ENCODE measurements around the gene FAM162A.

FAM162A gene

DNA sequence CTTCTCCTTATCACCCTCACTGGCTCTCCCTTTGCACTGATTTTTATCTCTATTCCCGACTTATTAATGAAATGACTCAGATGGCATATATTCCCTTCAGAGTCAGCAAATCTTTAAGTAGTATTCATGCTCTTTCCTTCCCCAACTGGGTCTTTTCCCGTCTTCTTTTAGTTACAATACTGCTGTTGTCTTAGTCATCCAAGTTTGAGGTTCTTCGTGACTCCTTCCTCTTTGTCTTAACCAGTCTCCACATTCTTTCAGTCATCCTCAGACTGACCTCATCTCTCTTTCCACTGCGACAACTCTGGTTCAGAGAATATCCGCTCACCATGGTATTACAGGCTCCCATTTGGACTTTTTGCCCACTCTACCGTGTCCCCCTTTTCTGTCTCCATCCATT lies 19.5 kb downstream of the FAM162A start:
- Histone ChIP-seq H3K4me3 (ENCODE audit: low read depth, low read length) (no peak overlapping the region), H3K9me3 (ENCODE audit: severe bottlenecking) (peaks cover 2% of the 10 kb centered on the region), H3K36me3 (peaks cover 22% of the 10 kb centered on the region), H3K27ac (no peak overlapping the region), H3K27me3 (ENCODE audit: insufficient read depth, low read depth, severe bottlenecking) (no peaks in the 10 kb centered on the region)
- TF ChIP-seq, protein P1, sequence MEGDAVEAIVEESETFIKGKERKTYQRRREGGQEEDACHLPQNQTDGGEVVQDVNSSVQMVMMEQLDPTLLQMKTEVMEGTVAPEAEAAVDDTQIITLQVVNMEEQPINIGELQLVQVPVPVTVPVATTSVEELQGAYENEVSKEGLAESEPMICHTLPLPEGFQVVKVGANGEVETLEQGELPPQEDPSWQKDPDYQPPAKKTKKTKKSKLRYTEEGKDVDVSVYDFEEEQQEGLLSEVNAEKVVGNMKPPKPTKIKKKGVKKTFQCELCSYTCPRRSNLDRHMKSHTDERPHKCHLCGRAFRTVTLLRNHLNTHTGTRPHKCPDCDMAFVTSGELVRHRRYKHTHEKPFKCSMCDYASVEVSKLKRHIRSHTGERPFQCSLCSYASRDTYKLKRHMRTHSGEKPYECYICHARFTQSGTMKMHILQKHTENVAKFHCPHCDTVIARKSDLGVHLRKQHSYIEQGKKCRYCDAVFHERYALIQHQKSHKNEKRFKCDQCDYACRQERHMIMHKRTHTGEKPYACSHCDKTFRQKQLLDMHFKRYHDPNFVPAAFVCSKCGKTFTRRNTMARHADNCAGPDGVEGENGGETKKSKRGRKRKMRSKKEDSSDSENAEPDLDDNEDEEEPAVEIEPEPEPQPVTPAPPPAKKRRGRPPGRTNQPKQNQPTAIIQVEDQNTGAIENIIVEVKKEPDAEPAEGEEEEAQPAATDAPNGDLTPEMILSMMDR (IDR thresholded peaks at IDR 0.05; ENCODE audit: low read depth, low read length): no peak
- DNase-seq: no peak

DNA sequence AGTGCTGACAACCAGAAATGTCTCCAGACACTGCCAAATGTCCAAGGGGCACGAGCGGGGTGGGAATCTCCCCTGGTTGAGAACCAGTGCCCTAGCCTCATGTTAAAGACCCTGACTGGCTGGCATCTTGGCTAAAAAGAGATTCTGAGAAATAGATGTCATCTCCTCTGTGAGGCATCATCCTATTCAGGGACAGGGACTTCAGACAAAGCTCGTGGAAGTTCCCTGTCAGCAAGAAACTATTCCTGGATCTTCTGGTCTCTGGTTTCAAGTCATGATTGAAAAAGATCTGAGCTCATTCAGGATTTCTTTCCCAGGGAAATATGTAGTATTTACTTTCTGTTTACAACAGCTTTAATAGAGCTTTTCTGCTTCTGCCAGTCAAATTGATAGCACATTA lies 21.0 kb downstream of the FAM162A start:
- Histone ChIP-seq H3K27me3 (ENCODE audit: insufficient read depth, low read depth, severe bottlenecking) (no peaks in the 10 kb centered on the region), H3K27ac (no peak overlapping the region), H3K9me3 (ENCODE audit: severe bottlenecking) (no peaks in the 10 kb centered on the region), H3K4me3 (ENCODE audit: low read depth, low read length) (no peak overlapping the region), H3K36me3 (peaks cover 22% of the 10 kb centered on the region)
- DNase-seq: no peak
- TF ChIP-seq, protein P1 (IDR thresholded peaks at IDR 0.05; ENCODE audit: low read depth, low read length): no peak

- no peak for DNase-seq
- Histone ChIP-seq H3K4me3 (ENCODE audit: low read depth, low read length) (no peak overlapping the region), H3K27ac (no peak overlapping the region), H3K27me3 (ENCODE audit: insufficient read depth, low read depth, severe bottlenecking) (no peaks in the 10 kb centered on the region), H3K9me3 (ENCODE audit: severe bottlenecking) (no peaks in the 10 kb centered on the region), H3K36me3 (peaks cover 29% of the 10 kb centered on the region)
- TF ChIP-seq, protein P1 (IDR thresholded peaks at IDR 0.05; ENCODE audit: low read depth, low read length): no peak
Measured at GRCh38 chr3:122406198-122406597, 22.2 kb downstream of the FAM162A start.

DNA sequence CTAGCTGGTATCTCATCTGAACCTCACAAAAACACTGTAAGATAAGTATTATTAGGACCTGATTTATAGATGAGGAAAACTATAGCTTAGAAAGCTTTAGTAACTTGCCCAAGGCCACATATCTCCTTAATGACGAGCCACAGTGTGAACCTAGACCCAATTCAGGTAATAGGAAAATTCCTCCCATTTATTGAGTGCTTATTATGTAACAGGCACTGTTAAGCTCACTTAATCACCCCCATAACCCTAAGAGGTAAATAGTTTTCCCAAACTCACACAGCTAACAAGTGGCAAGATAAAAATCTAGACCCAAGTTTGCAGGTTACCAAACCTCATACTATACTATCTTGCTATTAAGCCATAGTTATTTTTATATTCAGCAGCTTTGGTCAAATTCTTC lies 24.0 kb downstream of the FAM162A start:
- Histone ChIP-seq H3K9me3 (ENCODE audit: severe bottlenecking) (no peaks in the 10 kb centered on the region), H3K27me3 (ENCODE audit: insufficient read depth, low read depth, severe bottlenecking) (no peaks in the 10 kb centered on the region), H3K27ac (no peak overlapping the region), H3K4me3 (ENCODE audit: low read depth, low read length) (no peak overlapping the region), H3K36me3 (peaks cover 30% of the 10 kb centered on the region)
- no peak for DNase-seq
- TF ChIP-seq, protein P1 (IDR thresholded peaks at IDR 0.05; ENCODE audit: low read depth, low read length): no peak

GRCh38 chr3:122409446-122409845 lies 25.5 kb downstream of the FAM162A start:
- Histone ChIP-seq H3K27ac (no peak overlapping the region), H3K27me3 (ENCODE audit: insufficient read depth, low read depth, severe bottlenecking) (no peaks in the 10 kb centered on the region), H3K36me3 (peaks cover 33% of the 10 kb centered on the region), H3K9me3 (ENCODE audit: severe bottlenecking) (no peaks in the 10 kb centered on the region), H3K4me3 (ENCODE audit: low read depth, low read length) (no peak overlapping the region)
- TF ChIP-seq, protein P1 (IDR thresholded peaks at IDR 0.05; ENCODE audit: low read depth, low read length): no peak
- DNase-seq: no peak

DNA sequence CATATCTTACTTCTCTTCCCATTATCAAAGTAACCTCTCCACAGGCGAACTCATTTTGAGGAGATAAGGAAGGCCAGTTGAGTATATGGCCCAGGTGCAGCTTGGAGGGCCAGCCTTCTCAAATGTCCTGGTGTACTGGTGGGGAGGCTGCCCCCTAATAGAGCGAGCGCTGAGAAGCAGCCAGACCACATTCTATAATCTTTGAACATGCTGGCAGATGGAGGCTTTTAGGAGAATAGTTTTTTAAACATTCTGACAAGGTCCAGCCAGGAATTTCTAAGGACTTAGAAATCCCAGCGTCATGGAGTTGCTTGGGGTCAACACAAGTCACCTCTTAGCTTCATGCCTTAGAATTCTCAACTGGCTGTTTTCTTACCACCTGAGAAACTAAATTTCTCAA lies 26.1 kb downstream of the FAM162A start:
- no peak for DNase-seq
- Histone ChIP-seq H3K9me3 (ENCODE audit: severe bottlenecking) (no peaks in the 10 kb centered on the region), H3K27me3 (ENCODE audit: insufficient read depth, low read depth, severe bottlenecking) (no peaks in the 10 kb centered on the region), H3K27ac (no peak overlapping the region), H3K36me3 (peaks cover 30% of the 10 kb centered on the region), H3K4me3 (ENCODE audit: low read depth, low read length) (no peak overlapping the region)
- TF ChIP-seq, protein P1 (IDR thresholded peaks at IDR 0.05; ENCODE audit: low read depth, low read length): no peak

All from WERI-Rb-1 (cell line).